GM12801 (cell line): ENCODE data around the gene ABI3.

ENCODE experiments used
- CTCF ChIP-seq: IDR thresholded peaks from one replicate; pipeline ENCODE4 v1.5.1; 2011; ENCODE audit warnings: control low read depth; ENCODE audit not compliant: insufficient read length; ENCODE audit errors: extremely low read depth

The ABI3 gene

GRCh38 chr17:49229805-49230600, 19.5 kb downstream of the ABI3 start:
- no peak for TF ChIP-seq CTCF

GRCh38 chr17:49230636-49231562, 20.4 kb downstream of the ABI3 start, which contains the start of gene PHOSPHO1:
PHOSPHO1 (minus strand) TSS chr17:49230787; CDS start chr17:49226691, 4,096 bp downstream.
- TF ChIP-seq CTCF, result no peak

- TF ChIP-seq CTCF, result no peak
These were observed 21.0 kb downstream of the ABI3 start for GRCh38 chr17:49231563-49231894.

- no peak for TF ChIP-seq CTCF
These were observed 24.1 kb downstream of the ABI3 start for GRCh38 chr17:49234509-49235080.

GRCh38 chr17:49235896-49236295, 25.4 kb downstream of the ABI3 start:
- TF ChIP-seq CTCF, result no peak

- no peak for TF ChIP-seq CTCF
These were observed 29.5 kb downstream of the ABI3 start for GRCh38 chr17:49239963-49240362.

GRCh38 chr17:49240619-49241018, 30.1 kb downstream of the ABI3 start:
- TF ChIP-seq CTCF, result no peak
